RWPE2 (cell line): ENCODE data around the gene TBC1D20.

Experiments
- ATAC-seq: fragments of 200-7000 bp; cut with Tn5 transposase; 3 replicates; pipeline ENCODE4 v1.9.1; 2021; ENCODE audit warnings: low read depth
- DNase-seq: peaks from one replicate; pipeline ENCODE4 v3.0.0-alpha.2; 2020; ENCODE audit warnings: low spot score
- H3K27ac ChIP-seq: fragments of 450-650 bp; 2 replicates; pipeline ENCODE4 v1.5.1; 2017; ENCODE audit warnings: mild to moderate bottlenecking; ENCODE audit not compliant: poor library complexity, severe bottlenecking
- H3K27me3 ChIP-seq: fragments of 250-450 bp; sonication (Bioruptor Pico); 2 replicates; pipeline ENCODE4 v1.5.1; 2021; ENCODE audit warnings: mild to moderate bottlenecking, moderate library complexity; ENCODE audit not compliant: insufficient read depth, poor library complexity, severe bottlenecking
- H3K36me3 ChIP-seq: fragments of 250-450 bp; sonication (Bioruptor Pico); 2 replicates; pipeline ENCODE4 v1.5.1; 2020; ENCODE audit warnings: low read depth, mild to moderate bottlenecking, moderate library complexity
- H3K4me1 ChIP-seq: fragments of 250-450 bp; sonication (Bioruptor Pico); 2 replicates; pipeline ENCODE4 v1.5.1; 2021; ENCODE audit warnings: mild to moderate bottlenecking, moderate library complexity; ENCODE audit not compliant: insufficient read depth, poor library complexity, severe bottlenecking
- H3K4me3 ChIP-seq: fragments of 250-450 bp; sonication (Bioruptor Pico); 2 replicates; pipeline ENCODE4 v1.5.1; 2021; ENCODE audit warnings: mild to moderate bottlenecking, moderate library complexity; ENCODE audit not compliant: severe bottlenecking
- H3K9me3 ChIP-seq: fragments of 250-450 bp; sonication (Bioruptor Pico); 2 replicates; pipeline ENCODE4 v1.5.1; 2021; ENCODE audit warnings: mild to moderate bottlenecking, moderate library complexity; ENCODE audit not compliant: severe bottlenecking
- CTCF ChIP-seq: fragments of 450-650 bp; IDR thresholded peaks from one replicate; pipeline ENCODE4 v1.5.1; 2017; ENCODE audit warnings: mild to moderate bottlenecking, moderate library complexity; ENCODE audit not compliant: poor library complexity, severe bottlenecking

TBC1D20 gene

GRCh38 chr20:436476-436875, 25.9 kb downstream of the TBC1D20 start:
- no peaks in the 10 kb centered on the region for H3K9me3 ChIP-seq
- H3K27me3 ChIP-seq: no peaks in the 10 kb centered on the region
- TF ChIP-seq CTCF: no peak
- DNase-seq: no peak
- no peak for ATAC-seq
- H3K36me3 ChIP-seq: peaks cover 74% of the 10 kb centered on the region
- H3K27ac ChIP-seq: no peak overlapping the region
- no peak overlapping the region for H3K4me3 ChIP-seq
- H3K4me1 ChIP-seq: no peaks in the 10 kb centered on the region

- no peak for ATAC-seq
- no peak overlapping the region for H3K4me3 ChIP-seq
- H3K27me3 ChIP-seq: no peaks in the 10 kb centered on the region
- H3K9me3 ChIP-seq: no peaks in the 10 kb centered on the region
- H3K27ac ChIP-seq: no peak overlapping the region
- peaks cover 73% of the 10 kb centered on the region for H3K36me3 ChIP-seq
- H3K4me1 ChIP-seq: no peaks in the 10 kb centered on the region
- no peak for TF ChIP-seq CTCF
- DNase-seq: no peak
Measured at GRCh38 chr20:435558-435957, 26.8 kb downstream of the TBC1D20 start.

DNA sequence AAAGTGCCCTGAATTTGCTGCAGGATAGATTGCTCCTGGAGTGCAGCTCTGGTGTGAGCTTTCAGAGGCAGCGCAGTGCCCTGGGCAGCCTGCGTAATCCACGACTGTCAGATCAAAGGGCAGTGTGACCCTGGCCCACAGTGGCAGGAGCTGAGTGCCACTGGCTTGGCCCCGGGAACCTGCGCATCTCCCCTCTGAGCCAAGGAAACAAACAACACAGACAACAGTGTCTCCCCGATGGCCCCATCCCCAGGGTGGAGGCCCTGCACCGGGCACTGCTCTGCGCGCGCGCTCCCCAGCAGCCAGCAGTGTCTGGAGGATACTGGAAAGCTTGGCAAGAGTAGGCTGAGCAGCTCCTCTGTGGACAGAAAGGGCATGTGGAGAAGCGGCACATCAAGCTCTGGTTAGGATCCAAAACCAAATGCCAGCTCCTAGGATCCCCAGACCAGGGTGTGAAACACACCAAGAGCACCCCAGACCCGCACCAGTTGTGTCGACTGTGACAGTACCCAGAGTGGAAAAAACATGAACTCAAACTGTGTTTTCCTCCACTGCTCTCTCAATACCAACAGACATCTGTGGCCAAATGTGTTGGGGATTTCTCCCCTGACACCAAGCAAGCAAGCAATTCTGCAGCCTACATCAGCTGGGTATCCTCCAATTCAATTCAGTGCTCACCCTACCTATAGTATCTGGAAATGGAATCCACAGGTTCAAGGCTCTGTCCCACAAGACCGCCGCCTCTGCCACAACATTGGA, 27.5 kb downstream of the TBC1D20 start:
- Histone ChIP-seq H3K27me3 (no peaks in the 10 kb centered on the region), H3K4me3 (no peak overlapping the region), H3K4me1 (no peaks in the 10 kb centered on the region), H3K27ac (no peak overlapping the region), H3K36me3 (peaks cover 73% of the 10 kb centered on the region), H3K9me3 (no peaks in the 10 kb centered on the region)
- DNase-seq: no peak
- ATAC-seq: no peak
- no peak for TF ChIP-seq CTCF

- no peaks in the 10 kb centered on the region for H3K27me3 ChIP-seq
- no peak overlapping the region for H3K4me3 ChIP-seq
- H3K9me3 ChIP-seq: no peaks in the 10 kb centered on the region
- peaks cover 73% of the 10 kb centered on the region for H3K36me3 ChIP-seq
- no peak for DNase-seq
- no peak for TF ChIP-seq CTCF
- peak overlapping the region; percentile 31 for H3K27ac ChIP-seq
- H3K4me1 ChIP-seq: no peaks in the 10 kb centered on the region
- no peak for ATAC-seq
Measured at GRCh38 chr20:434221-434620, 28.1 kb downstream of the TBC1D20 start.

DNA sequence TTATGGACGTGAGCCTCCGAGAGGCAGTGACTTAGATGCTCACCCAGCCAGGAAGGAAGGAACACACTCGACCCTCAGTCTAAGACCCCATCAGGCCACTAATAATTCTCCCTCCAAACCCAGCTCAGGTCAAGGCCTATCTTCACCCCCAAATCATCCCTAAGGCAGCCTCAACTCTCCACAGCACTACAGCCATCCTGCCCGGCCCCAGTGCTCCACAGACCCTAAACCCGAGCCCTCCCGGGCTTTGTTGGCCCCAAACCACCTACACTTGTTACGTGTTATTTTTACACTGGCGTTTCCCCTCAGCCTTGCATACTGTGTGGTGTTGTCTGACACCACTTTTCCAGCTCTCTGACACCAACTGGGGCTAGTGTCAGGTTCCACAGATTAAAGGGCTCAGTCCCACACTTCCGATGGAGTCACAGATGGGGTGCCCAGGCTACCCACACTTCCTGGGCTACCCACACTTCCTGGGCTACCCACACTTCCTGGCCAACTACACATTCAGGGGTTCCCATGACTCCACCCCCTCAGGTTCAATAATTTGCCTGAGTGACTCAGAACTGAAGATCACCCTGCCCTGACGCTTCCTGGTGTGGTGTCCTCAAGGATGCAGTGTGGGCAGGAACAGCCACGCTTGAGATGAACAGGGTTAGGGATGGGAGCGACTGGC, 28.9 kb downstream of the TBC1D20 start:
- Histone ChIP-seq H3K9me3 (no peaks in the 10 kb centered on the region), H3K4me3 (no peak overlapping the region), H3K27ac (peak overlapping the region; percentile 31), H3K27me3 (no peaks in the 10 kb centered on the region), H3K36me3 (peaks cover 73% of the 10 kb centered on the region), H3K4me1 (no peaks in the 10 kb centered on the region)
- ATAC-seq: peak; percentile 26
- peak; percentile 37 for DNase-seq
- TF ChIP-seq CTCF: no peak
